CD4-positive, alpha-beta T cell treated with Interleukin-17A for 1 hour (primary cell): Measurements from ENCODE around the gene DHRS4.
A peak's percentile ranks its signal among the peaks of the same experiment; 100 is the strongest.
"Not testable (repeated sequence)": the region's sequence is repeated elsewhere in the genome, so short reads cannot be mapped to it uniquely, and the experiment has no call there.

Source experiments
- DNase-seq: peaks from one replicate; pipeline ENCODE4 v3.0.0-alpha.2; 2020

DHRS4 gene

DNA sequence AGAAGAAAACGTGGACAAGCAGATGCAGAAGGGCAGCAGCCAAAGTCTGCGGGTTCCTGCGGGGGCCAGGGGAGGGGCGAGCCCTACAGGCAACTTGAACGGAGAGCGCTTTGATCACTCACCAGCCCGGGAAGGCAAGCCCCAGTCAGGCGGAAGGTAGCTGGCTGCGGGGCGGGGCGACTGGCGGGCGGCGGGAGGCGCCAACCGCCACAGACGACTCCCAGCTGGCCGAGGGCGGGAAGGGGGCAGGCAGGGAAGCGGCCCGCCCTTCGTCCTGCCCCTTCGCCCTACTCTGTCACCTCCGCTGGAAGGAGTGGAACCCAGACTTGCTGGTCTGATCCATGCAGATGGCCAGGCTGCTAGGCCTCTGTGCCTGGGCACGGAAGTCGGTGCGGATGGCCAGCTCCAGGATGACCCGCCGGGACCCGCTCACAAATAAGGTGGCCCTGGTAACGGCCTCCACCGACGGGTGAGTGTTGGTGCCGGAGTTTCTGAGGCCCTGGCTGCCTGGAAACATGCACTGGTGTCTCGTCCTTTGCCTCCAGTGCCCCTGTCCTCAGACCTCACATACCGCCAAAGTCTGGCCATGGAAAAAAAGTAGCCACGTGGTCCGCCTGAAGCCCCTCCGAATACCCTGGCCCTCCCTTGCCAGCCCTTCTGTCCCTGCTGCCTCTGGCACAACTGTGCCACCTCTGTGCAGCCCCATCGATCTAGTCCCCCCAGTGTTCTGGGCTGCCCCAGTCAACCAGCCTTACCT lies 35.2 kb downstream of the DHRS4 start, which contains the start of gene DHRS4L2:
Gene DHRS4L2, plus strand, starts transcription at position 323 of the 757 bp plus-strand sequence. Its CDS starts 19 bp downstream, at position 342.
- DNase-seq: peak; percentile 73

DNA sequence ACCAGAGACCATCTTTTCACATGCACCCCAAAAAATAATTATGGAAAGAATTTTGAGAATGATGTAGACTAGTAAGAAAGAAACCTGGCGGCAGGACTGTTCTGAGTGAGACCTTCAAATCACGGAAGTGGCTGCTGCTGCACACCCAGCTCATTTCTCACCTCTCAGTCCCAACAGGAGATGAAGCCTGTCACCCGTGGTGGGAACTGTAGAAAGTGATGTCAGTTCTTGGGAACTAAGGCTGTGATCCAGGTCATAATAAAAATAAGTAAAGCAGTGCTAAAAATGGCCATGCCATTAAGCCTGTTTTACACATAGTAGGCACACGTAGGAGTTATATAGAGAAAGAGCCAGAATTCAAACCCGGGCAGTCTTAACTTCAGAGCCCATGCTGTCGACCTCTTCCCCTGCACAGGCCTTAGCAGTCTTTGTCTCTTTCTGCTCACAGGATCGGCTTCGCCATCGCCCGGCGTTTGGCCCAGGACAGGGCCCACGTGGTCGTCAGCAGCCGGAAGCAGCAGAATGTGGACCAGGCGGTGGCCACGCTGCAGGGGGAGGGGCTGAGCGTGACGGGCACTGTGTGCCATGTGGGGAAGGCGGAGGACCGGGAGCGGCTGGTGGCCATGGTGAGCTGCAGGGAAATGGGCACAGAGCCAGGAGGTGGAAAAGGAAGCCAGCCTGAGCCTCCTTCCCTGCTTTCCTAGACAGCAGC lies 36.3 kb downstream of the DHRS4 start:
- peak; percentile 13 for DNase-seq

DNA sequence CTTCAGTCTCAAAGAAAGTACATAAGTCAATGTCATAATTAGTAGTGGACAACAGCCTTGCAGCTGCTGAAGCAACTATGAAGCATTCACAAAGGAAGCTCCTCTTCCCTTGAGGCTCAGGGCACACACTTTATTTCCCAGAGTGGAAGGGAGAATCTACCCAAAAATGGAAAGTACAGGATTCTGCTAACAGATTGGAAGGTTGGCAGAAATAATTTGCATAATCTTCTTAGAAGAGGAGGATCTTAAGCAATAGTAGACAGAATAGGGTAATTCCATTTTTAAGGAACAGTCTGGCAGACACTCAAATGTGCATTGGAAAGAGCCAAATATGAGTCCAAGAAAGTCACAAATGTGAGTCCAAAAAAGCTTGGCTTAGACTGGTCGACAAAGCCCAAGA lies 37.4 kb downstream of the DHRS4 start:
- not testable (repeated sequence) for DNase-seq

DNA sequence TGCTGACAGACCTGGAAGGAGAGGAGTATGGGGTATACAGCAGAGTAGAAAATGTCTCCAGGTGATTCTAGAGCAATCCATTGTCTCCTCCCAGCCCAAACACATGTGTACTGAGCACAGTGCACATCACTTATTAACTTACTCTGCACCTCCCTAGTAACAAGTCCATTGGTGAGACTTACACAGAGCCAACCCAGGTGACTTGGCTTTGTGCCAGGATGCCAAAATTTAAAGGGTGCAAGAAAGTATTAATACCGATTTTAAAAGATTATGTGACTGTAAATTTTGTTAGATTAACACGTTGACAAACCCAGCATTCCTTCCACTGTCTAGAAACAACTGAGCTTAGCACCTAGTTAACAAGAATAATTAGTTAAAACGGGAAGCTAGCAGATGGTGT lies 39.5 kb downstream of the DHRS4 start:
- DNase-seq: not testable (repeated sequence)

DNA sequence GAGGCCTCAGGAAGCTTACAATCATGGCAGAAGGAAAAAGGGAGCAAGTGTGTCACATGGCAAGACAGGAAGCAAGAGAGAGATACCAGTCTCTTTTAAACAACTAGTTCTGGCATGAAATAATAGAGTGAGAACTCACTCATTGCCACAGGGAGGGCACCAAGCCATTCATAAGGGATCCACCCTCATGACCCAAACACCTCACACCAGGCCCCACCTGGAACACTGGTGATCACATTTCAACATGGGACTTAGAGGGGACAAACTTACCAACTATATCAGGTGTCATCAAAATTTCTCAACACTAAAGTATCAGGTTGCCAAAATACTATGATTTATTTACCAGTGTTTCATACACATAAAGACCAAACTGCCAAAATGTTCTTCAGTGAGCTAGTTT lies 42.4 kb downstream of the DHRS4 start:
- DNase-seq: not testable (repeated sequence)

DNA sequence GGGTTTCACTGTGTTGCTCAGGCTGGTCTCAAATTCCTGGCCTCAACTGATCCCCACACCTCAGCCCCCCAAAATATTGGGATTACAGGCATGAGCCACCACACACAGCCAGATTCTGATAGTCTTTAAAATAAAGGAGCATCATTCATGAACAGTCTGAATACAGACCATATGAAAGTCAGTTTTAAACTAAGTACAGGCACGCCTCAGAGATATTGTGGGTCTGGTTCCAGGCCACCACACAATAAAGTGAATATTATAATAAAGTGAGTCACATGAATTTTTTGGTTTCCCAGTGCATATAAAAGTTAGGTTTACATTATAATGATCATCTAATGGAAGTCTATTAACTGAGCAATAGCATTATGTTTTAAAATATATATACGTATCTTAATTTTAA lies 43.3 kb downstream of the DHRS4 start:
- not testable (repeated sequence) for DNase-seq

DNA sequence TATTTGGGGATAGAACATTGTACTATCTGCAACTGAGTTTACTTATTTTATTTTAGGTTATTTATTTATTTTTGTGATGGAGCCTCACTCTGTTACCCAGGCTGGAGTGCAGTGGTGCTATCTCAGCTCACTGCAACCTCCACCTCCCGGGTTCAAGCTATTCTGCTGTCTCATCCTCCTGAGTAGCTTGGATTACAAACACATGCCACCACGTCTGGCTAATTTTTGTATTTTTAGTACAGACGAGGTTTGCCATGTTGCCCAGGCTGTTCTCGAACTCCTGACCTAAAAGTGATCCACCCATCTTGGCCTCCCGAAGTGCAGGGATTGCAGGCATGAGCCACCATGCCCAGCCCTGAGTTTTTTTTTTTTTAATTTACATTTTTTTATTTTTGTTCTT lies 46.1 kb downstream of the DHRS4 start:
- DNase-seq: not testable (repeated sequence)

DNA sequence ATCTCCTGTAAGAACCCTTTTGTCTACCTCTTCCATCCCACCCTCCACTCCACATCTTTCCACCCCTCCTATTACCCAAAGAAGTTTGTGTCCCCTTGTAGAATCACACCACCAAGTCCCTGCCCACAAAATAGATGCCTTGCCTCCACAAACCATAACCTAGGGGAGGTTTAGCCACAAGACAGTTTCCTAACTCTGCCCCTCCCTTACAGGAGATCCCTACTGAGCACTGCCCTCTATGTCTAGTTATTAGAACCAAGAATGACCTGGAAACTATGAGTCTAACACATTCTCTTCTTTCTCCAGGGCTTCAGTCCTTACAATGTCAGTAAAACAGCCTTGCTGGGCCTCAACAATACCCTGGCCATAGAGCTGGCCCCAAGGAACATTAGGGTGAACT lies 47.5 kb downstream of the DHRS4 start:
- not testable (repeated sequence) for DNase-seq

DNA sequence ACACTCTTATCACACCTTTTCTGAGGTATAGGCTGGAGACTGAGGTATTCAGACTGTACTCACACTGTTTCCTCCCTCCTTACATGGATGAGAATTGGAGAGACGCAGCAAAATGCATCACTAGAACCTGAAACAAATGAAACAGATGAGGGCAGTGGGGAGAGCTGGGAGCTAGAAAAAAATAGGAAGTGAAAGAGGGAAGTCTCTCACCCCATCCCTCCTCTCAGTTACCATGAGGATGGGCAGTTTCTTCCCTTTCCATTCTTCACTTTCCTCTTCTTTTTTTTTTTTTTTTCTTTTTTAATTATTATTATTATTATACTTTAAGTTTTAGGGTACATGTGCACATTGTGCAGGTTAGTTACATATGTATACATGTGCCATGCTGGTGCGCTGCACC lies 48.1 kb downstream of the DHRS4 start:
- DNase-seq: not testable (repeated sequence)

DNA sequence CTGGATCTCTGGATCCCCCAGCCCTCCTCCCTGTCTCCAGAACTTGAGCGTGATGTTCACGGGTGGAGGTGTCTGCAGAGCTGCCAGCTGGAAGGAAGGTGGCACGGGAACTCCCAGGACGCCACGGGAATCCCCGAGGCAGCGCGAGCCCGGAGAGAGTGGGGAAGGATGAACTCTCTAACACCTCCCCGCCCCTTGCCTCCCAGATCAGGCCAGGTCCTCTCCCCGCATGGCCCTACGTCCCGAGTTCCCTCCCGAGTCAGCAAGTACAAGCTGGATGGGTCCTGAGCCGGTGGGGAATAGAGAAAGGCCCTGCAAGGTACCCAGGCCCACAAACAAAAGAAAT lies 52.9 kb downstream of the DHRS4 start:
- not testable (repeated sequence) for DNase-seq

DNA sequence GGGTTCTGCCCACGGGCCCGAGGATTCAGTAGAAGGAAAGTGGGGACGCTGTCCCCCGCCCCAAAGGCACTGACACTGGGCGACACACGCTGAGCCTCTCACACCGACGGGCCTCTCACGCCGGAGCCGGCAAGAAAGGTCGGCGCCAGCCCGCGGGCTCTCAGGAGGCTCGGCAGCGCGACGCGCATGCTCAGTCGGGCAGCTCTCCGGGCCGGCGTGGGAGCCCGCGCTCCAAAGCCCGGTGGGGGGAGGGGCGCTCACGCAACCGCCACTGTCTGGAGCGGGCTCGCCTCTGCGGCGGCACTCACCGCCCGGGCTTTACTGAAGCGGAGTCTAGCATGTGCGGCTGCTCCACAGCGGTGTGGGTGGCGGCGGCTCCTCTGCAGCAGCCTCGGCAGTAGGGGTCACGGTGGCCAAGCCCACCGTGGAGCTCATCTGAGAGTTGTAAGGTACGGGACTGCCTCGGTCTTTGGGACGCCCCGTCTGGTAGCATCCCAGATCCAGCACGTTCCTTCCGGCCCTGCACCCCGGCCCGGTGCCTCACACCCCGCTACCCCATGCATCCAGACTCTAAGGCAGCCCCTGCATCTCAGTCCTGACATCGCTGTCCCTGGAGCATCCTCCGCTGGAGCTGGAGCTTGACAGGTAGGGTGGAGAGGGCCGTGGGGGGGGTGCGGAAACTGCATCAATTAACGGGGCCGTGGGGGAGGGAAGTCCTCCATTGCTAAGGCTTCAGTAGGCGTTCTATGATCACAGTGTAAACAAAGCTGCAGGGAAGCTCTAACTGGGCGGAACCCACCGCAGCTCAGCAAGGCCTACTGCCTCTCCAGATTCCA lies 53.5 kb downstream of the DHRS4 start:
- peak; percentile 66 for DNase-seq

DNA sequence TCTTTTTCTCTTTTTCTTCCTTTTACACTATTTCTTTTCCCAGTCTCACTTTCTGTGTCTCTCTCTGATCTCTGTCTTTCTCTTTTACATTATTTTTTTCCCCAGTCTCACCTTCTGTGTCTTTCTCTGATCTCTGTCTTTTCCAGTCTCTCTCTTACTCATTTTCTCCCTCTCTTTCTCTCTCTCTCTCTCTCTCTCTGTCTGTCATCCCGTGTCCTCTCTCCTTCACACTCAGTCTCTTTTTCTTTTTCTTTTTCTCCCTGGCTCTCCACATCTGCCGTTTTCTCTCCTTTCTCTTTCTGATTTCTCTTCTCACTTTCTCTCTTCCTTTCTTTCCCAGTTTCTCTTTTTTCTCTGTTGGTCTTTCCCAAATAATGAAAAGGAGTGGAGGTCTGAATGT lies 57.5 kb downstream of the DHRS4 start:
- DNase-seq: no peak

DNA sequence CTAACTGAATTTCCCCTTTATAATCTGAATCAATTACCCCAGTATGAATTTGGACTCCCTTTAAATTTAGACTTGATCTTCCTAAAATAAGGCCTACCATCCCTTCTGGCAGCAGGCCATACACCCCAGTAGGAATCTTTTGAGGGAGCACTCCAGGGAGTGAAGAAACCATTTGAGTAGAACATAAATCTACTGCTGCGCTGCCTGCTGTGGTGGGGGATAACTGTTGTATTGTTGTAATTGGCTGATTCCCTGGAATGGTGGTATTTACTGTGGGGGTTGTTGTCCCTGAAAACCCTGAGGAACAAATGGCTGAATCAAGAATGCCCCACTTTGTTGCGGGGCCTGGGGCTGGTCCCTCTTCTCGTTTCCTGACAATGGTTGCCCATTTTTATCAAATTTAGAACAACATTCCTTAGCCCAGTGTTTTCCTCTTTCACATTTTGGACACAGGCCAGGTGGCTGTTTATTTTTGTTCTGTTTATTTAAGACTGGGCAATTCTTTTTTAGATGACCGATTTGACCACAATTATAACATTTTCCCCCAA lies 59.2 kb downstream of the DHRS4 start:
- DNase-seq: not testable (repeated sequence)

DNA sequence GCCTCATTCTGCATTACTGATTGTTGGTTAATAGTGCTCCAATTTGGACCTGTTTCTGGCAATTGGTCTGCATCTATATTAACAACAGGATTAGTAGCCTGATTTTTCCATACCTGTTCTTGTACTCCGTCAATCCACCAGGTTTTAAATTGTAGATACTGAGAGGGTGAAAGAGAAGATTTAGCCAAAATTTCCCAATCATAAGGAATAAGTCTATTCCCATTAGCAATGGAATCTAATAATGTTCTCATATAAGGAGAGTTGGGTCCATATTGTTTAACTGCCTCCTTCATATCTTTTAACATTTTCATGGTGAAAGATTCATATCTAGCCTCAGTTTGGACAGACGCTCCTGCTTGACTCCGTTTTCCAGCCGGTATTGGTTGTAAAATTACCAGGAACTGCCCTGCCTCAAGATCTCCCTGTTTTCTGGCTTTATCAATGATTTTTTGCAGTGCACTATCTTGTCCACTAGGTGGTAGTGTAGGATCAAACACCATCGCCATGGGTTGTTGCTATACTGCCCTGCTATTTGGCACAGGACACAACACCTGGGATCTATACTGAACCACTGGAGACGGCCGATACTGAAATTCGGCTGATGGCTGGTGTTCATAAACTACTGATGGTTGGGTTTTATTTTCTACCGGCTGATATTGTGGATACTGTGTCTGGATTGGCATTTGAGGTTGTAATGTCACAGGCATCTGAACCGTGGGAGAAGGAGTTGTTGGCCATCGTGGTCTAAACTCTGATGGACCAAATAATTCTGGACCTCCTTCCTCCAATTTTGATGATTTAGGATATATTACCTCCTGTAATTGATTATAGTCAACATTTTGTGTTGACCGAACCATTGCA lies 60.3 kb downstream of the DHRS4 start:
- DNase-seq: peak; percentile 84

DNA sequence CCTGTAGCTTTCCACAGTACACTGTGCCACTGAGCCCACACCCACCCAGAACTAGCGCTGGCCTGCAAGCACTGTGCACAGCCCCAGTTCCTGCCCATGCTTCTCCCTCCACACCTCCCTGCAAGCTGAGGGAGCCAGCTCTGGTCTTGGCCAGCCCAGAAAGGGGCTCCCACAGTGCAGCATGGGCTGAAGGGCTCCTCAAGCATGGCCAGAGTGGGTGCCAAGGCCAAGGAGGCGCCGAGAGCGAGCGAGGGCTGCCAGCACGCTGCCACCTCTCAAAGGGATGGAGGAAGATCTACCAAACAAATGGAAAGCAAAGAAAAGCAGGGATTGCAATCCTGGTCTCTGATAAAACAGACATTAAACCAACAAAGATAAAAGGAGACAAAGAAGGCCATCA lies 62.2 kb downstream of the DHRS4 start:
- not testable (repeated sequence) for DNase-seq
